Adipose tissue (tissue), 3 donors: ENCODE measurements around the gene HMGXB4. TPM values are rescaled to one million over a fixed set of nuclear protein-coding genes. Genes with fewer than 3 reads are reported as not detected.
"Not testable (repeated sequence)": the region's sequence is repeated elsewhere in the genome, so short reads cannot be mapped to it uniquely, and the experiment has no call there.

Experiments
- H3K27ac ChIP-seq: one replicate; pipeline ENCODE4 v1.5.1; 2013; ENCODE audit warnings: low read depth, low read length
- WGBS, 3 donors: extraction: QIAGEN DNeasy Blood & Tissue Kit; methylation state at CpG; one replicate each; pipeline ENCODE4 v1.1.7; 2013; 5-methylcytosine and 5-hydroxymethylcytosine counted together
- polyA plus RNA-seq, 3 donors: library from polyadenylated mRNA; stranded (reverse); fragments of 200-250 nt; gene quantifications; one replicate each; pipeline ENCODE4 v1.2.3, GENCODE V29; 2013
- donor health status: healthy with polysubstance abuse.
- donor health status: Bipolar disorder and iron deficiency.
- donor health status: healthy.

HMGXB4 gene, protein sequence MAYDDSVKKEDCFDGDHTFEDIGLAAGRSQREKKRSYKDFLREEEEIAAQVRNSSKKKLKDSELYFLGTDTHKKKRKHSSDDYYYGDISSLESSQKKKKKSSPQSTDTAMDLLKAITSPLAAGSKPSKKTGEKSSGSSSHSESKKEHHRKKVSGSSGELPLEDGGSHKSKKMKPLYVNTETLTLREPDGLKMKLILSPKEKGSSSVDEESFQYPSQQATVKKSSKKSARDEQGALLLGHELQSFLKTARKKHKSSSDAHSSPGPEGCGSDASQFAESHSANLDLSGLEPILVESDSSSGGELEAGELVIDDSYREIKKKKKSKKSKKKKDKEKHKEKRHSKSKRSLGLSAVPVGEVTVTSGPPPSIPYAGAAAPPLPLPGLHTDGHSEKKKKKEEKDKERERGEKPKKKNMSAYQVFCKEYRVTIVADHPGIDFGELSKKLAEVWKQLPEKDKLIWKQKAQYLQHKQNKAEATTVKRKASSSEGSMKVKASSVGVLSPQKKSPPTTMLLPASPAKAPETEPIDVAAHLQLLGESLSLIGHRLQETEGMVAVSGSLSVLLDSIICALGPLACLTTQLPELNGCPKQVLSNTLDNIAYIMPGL
- polyA plus RNA-seq = 10 to 100 TPM in 2 of 3 donors, 1 to 10 TPM in 1; 4.6 to 10.7 (median 10.1) TPM

DNA sequence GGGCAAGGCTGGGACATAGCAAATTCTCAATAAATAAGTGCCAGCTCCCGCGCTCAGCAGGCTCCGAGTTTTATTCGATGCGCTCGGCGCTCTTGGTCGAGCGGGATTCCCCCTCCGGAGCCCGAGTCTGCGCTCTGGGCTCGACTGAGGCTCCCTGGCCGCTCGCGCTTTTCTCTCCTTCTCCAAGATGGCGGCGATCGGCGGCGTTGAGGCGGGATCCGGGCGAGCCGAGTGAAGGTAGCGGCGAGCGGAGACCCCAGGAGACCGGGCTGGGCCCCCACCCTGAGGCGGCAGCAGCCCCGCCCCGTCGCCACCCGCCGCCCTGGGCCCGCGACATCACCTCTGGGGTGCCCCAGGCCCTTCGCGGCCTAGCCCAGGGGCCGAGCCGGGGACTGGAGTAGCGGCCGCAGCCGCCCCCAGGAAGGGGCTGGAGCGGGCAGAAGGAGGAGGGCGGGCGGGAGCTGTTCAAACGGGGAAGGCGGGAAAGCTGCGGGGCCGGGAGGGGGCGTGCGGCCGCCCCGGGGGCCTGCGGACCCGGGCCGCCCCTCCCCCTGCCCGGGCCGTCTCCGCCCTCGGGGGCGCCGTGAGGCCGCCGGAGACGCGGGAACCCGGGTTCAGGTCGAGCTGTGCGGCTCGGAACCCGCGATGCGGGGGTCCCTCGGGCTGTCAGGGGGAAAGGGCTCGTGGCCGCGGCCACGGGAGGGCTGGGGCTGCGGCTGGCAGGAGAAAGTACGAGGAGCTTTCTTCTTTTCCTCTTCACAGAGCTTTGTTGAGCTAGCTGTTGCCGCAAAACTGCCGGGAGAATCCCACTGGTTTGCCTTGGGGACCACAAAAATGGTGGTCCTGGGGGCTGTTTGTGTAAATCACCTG, at the start of gene HMGXB4:
Gene HMGXB4, plus strand, starts transcription at position 173 of the 870 bp plus-strand sequence. CDS start 4,898 bp downstream, outside the sequence.
- WGBS, 3 donors = 0 to 1% (median 0%) methylated on average over 59 to 83 of the region's 84 CpGs
- peak within 1 kb of the TSS; percentile 61 for H3K27ac ChIP-seq

DNA sequence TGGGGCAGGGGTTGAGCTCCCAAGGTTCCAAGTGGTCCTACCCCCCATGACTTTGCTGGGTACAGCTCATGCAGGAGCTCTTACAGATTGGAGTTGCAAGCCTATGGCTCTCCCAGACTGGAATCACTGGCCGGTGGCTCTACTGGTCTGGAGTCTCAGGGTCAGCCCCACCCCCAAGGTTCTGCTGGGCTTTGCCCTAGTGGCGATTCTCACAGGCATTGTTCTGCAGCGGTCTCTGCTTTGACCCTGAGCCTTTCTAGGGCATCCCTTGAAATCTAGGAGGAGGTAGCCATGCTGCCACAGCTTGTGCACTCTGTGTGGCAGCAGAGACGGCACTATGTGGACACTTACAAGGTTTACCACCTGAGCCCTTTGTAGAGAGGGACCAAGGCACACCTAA, 49.3 kb upstream of the HMGXB4 start:
- WGBS, 3 donors = 48 to 78% (median 78%) methylated on average over 4 of the region's 4 CpGs
- no peak overlapping the region for H3K27ac ChIP-seq

DNA sequence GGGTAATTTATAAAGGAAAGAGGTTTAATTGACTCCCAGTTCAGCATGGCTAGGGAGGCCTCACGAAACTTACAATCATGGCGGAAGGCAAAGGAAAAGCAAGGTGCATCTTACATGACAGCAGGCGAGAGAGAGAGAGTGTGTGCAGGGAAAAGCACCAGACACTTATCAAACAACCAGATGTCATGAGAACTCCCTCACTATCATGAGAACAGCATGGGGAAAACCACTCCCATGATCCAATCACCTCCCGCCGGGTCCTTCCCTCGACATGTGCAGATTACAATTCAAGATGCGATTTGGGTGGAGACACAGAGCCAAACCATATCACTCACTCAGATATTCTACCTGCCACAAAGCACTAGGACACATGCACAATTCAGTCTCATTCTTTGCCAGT, 48.1 kb upstream of the HMGXB4 start:
- H3K27ac ChIP-seq = no peak overlapping the region
- 88 to 94% (median 91%) methylated on average over 7 of the region's 7 CpGs for WGBS, 3 donors

DNA sequence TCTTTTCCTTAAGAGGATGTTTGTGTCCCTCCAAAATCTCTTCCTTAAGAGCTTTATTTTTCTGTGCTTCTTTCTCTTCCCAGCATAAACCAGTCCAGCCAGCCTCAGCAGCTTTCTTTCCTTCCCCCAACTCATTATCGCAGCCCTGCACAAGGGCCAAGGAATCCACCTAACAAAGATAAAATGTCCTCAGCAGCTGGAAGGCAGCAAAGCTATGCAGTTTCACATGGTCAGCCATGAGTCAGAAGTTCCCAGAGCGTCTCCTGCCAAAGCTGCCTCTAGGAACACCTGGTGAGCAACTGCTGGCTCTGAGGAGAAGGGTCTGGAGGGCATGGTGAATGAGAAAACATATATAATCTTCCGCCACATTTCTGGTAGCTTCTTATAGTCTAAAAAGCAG, 45.3 kb upstream of the HMGXB4 start:
- H3K27ac ChIP-seq = no peak overlapping the region
- WGBS, 3 donors = 46 to 66% (median 60%) methylated on average over 3 of the region's 3 CpGs

DNA sequence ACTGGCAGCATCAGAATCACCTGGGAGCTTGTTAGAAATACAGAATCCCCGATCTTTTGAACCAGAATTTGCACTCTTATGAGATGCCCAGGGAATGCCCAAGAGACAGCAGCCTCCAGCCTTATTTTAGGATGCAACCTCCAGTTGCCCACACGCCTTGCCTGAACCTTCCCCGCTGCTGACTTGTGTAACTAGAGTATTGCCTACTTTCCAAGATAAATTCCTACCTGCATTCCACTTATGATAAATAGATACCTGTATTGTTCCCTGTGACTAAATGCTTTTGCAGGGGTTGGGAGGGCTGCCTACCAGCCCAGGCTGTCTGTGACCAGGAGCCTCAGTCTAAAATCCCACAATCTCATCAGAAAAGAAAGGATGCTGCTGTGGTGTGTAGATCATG, 44.3 kb upstream of the HMGXB4 start:
- WGBS, 3 donors = 56 to 85% (median 84%) methylated on average over 3 of the region's 3 CpGs
- no peak overlapping the region for H3K27ac ChIP-seq

DNA sequence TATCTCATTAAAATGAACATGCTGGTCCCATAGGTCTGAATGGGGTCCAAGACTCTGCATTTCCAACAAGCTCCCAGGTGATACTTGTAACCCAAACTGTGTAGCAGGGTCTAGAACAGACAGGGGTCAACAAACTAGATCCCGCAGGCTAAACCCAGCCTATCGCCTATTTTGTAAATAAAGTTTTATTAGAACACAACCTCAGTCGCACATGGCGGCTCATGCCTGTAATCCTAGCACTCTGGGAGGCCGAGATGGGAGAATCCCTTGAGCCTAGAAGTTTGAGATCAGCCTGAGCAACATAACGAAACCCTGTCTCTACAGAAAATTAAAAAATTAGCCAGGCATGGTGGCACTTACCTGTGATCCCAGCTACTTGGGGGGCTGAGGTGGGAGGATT, 42.3 kb upstream of the HMGXB4 start:
- no peak overlapping the region for H3K27ac ChIP-seq
- 84 to 90% (median 89%) methylated on average over 6 of the region's 6 CpGs for WGBS, 3 donors

DNA sequence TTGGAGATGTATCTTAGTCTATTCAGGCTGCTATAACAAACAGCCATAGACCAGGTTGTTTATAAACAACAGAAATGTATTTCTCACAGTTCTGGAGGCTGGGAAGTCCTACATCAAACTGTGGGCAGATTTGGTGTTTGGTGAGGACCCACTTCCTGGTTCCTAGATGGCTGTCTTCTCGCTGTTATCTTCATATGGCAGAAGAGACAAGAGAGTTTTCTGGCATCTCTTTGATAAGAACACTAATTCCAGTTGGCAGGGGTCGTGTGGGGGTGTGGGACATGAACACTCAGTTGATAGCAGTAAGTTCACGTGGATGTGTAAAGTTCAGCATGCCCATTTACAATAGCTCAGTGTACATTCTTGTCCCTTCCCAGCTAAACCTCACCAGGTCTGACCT, 41.3 kb upstream of the HMGXB4 start:
- no peak overlapping the region for H3K27ac ChIP-seq
- 52 to 61% (median 55%) methylated on average over 3 of the region's 3 CpGs for WGBS, 3 donors

DNA sequence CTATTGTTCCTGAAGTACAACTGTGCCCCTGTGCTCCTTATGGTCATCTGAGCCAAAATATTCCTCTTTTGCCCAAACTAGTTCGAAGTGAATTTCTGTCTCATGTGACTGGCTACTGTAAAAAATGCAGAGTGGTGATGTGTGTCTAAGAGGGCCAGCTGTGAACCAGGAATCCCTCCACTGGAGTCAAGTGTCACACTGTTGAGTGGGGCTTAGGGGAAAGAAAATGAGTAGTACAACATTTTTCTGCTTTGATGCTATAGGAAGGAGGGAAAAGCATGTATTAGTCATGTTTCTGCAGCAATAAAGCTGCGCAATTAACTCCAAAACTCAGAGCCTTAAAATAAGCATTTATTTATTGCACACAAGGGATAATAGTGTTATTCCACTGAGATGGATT, 39.8 kb upstream of the HMGXB4 start:
- no peak overlapping the region for H3K27ac ChIP-seq
- WGBS, 3 donors = 79 to 83% (median 79%) methylated on average over 2 of the region's 2 CpGs

DNA sequence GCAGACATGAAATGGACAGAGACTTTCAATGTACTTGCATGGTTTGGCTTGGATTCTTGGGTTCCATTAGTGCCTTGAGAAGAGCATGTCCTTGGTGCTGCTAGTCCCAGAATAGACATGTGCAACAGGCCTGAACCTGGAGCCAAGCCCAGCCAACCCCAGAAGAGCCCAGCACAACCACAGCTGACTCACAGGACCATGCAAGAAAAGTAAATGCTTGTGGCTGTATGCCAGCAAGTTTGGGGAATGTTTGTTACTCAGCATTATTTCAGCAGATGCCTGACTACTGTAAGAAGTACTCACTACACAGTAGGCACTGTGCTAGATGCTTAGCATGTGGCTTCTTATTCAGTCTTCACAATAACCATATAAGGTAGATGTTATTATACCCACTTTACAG, 39.2 kb upstream of the HMGXB4 start:
- no peak overlapping the region for H3K27ac ChIP-seq

DNA sequence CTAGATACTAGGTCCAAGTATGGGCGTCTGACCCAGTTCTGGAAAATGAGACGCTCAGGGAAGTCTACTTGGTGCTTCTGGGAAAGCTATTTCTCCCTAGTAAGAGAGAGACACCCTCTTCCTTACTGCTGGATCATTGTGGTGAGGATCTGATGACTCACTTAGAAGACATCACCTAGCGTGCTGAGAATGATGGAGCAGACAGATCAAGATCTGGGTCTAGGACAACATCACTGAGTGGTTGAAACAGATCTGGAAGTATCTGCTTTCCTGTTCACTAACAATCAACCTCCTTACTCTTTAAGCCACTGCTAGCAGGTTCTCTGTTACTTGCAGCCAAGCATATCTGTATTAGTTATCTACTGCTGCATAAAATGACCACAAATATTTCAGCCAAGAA, 38.3 kb upstream of the HMGXB4 start:
- H3K27ac ChIP-seq = no peak overlapping the region
- 63 to 73% (median 70%) methylated on average over 3 of the region's 3 CpGs for whole genome bisulfite sequencing, 3 donors

DNA sequence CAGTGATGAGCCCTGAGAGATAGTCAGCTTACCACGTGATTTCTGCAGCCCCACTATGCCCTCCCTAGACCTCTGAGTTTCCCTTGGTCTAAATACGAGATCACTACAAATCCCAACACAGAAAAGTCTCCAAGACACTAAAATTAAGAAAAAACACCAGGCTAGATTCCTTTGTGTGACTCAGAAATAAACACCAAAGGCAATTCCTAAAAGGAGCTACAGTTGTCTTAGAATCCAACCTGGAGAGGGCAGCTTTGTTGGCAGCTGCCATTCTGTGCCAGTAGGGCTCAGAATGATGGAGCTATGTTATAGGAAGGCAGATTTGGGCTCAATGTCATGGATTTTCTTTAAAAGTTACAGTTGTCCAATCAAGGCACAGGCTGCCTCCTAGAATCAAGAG, 37.1 kb upstream of the HMGXB4 start:
- 47 to 81% (median 71%) methylated on average over 2 of the region's 2 CpGs for WGBS, 3 donors
- H3K27ac ChIP-seq = no peak overlapping the region

DNA sequence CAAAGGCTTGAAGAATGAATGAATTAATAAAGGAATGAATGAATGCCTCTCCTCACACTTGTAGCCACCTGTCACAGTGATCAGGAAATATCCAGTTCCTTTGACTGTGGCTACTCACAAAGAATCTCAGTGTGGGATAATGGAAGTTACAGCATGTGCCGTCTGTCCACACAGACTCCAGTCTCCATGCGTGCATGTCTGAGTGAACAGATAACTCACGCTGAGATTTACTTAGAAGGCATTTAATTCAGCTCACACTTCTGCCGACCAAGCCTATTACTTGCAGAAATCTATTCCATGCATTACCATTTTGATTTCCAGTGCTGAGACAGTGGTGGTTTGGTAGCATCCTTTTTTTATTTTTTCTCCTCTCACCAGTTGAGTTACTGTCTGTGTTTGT, 32.3 kb upstream of the HMGXB4 start:
- WGBS, 3 donors = 56 to 83% (median 78%) methylated on average over 4 of the region's 4 CpGs
- no peak overlapping the region for H3K27ac ChIP-seq

DNA sequence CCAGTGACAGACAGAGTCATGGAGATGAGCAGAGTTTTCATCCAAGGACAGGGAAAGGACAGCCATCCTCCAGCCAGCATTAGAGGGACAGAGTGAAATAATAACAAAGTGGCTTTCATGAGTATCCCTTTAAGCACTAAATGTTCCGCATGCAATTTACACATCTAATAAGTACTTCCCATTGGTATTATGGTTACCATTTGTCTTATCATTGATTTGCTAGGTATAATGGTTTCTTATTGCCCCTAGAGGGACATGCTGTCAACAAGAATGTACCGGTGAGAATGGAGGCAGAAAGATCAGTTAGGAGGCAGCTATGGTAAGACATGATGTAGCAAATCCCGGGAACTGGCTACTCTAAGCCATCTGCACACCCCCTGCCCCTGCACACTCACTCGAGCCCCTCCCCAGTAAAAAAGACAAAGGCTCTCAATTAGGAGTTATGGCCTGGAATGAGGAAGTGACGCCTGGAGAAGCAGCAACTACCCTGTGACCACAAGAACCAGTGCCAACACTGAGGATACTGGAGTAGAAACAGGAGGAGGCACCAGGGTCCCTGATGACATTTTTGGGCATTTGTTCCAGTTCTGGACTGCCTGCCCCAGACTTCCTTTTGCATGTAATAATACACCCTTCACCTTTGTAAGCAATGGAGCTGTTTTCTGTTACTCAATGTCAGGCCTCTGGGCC, 30.2 kb upstream of the HMGXB4 start:
- 56 to 66% (median 61%) methylated on average over 5 of the region's 5 CpGs for WGBS, 3 donors
- no peak overlapping the region for H3K27ac ChIP-seq

DNA sequence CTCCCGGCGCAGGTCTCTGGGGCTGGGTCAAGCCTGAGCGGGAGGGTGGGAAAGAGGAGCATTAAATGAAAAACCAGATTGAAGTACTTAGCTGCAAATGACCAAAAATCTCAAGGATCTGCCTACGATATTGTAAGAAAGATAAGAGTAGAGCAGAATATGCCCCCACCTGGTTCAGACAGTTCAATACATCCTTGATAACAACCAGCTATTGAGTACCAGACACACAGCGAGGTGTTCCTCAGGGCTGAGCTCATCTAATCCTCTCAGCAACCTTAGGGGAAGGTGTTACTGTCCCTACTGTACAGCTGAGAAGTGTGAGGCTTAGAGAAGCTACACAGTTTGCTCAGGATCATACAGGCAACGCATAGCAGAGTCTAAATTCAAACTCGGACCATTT, 27.4 kb upstream of the HMGXB4 start:
- H3K27ac ChIP-seq = no peak overlapping the region
- WGBS, 3 donors = 63 to 91% (median 86%) methylated on average over 7 of the region's 7 CpGs

DNA sequence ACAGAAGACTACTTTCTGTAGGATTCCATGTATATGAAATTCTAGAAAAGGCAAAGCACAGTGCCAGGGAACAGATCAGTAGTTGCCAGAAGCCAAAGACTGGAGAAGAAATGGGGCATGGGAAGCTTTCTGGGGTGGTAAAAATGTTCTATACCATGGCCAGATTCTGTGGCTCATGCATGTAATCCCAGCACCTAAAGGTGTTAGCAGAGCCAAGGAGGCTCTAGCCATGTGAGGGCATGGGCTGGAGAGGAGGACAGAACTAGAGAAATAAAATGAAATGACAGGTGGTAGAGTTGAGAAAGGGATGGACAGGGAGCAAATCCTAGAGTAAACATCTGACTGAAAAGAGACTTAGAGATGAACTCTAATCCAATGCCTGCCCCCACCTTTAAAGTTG, 26.9 kb upstream of the HMGXB4 start:
- no peak overlapping the region for H3K27ac ChIP-seq

DNA sequence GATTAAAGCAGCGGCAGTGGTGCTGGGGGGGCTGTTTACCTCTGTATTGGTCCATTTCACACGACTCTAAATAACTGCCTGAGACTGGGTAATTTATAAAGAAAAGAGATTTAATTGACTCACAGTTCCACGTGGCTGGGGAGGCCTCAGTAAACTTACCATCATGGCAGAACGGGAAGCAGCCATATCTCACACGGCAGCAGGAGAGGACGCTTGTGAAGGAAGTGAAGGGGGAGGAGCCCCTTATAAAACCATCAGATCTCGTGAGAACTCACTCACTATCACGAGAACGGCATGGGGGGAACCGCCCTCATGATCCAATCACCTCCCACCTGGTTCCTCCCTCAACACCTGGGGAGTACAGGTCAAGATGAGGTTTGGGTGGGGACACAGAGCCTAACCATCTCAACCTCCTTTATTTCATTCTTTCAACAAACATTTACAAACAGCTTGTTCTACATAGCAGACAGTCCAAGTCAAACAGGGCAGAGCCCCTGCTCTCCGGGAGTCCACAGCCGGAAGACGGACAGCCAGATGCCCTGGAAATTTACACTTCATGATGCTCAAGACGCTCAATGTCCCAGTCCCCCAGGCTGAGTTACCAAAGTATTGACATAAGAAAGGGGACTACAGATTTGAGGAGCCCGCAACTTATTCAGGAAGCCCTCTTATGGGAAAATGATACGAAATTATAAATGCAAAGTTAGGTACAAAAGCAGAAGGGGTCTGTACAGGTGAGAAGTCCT, 26.3 kb upstream of the HMGXB4 start:
- 40 to 48% (median 45%) methylated on average over 16 of the region's 16 CpGs for whole genome bisulfite sequencing, 3 donors
- H3K27ac ChIP-seq = no peak overlapping the region

DNA sequence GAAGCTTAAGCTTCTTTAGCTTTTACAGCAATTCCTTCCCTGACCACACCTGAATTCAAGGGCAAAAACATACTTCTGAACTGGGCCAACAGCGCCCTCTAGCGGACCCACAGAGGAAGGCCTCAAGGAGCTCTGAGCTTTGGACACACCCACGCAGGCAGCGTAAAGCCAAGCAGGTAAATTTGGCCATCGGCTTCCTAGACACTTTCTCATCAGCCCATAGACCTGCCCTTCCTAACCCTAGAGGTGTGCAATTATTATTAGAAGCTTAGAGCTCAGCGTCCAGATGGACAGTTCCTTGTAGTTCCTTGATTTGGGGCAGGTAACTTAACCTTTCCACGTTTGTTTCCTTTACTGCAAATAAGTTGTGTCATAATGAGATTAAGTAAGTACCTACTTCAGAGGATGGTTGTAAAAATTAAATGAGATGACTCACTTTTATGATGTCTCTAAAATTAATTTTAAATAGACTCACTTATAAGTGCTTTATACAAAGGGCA, 25.7 kb upstream of the HMGXB4 start:
- no peak overlapping the region for H3K27ac ChIP-seq
- WGBS, 3 donors = 12 to 20% (median 20%) methylated on average over 7 of the region's 7 CpGs

DNA sequence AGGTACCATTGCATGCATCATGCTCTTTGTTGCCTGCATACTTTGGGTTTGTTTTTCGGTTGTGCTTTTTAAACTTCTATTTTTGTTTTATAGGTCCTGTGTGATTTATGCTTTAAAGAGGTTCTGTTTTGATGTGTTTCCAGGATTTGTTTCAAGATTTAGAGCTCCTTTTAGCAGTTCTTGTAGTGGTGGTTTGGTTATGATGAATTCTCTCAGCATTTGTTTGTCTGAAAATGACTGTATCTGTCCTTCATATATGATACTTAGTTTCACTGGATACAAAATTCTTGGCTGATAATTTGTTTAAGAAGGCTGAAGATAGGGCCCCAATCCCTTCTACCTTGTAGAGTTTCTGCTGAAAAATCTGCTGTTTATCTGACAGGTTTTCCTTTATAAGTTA, 18.5 kb upstream of the HMGXB4 start:
- 86 to 95% (median 90%) methylated on average over 1 of the region's 1 CpG for WGBS, 3 donors
- not testable (repeated sequence) for H3K27ac ChIP-seq
